ENCODE results near the gene TPRA1.
A peak's percentile ranks its signal among the peaks of the same experiment; 100 is the strongest.

TPRA1 gene

GRCh38 chr3:127588806-127589577 lies 1.5 kb downstream of the TPRA1 start:
- peak; percentile 58 for DNase-seq

GRCh38 chr3:127587876-127588275 lies 2.7 kb downstream of the TPRA1 start:
- no peak for DNase-seq

- DNase-seq = no peak
Observed at GRCh38 chr3:127585813-127586413, 4.6 kb downstream of the TPRA1 start.

GRCh38 chr3:127585163-127585812 lies 5.2 kb downstream of the TPRA1 start:
- no peak for DNase-seq

GRCh38 chr3:127584734-127585133 lies 5.8 kb downstream of the TPRA1 start:
- no peak for DNase-seq

- no peak for DNase-seq
Observed at GRCh38 chr3:127580327-127581060, 10.0 kb downstream of the TPRA1 start.

- DNase-seq = no peak
Observed at GRCh38 chr3:127578802-127579201, 11.7 kb downstream of the TPRA1 start.

GRCh38 chr3:127578168-127578567 lies 12.4 kb downstream of the TPRA1 start:
- DNase-seq = no peak

GRCh38 chr3:127577448-127577847 lies 13.1 kb downstream of the TPRA1 start:
- DNase-seq = no peak

- peak; percentile 78 for DNase-seq
Observed at GRCh38 chr3:127574880-127575878, 15.4 kb downstream of the TPRA1 start.

- no peak for DNase-seq
Observed at GRCh38 chr3:127573912-127574311, 16.6 kb downstream of the TPRA1 start.

- no peak for DNase-seq
Observed at GRCh38 chr3:127573401-127573800, 17.1 kb downstream of the TPRA1 start.

- no peak for DNase-seq
Observed at GRCh38 chr3:127572735-127573134, 17.8 kb downstream of the TPRA1 start.

GRCh38 chr3:127572186-127572585 lies 18.3 kb downstream of the TPRA1 start:
- no peak for DNase-seq

GRCh38 chr3:127570520-127570919 lies 20.0 kb downstream of the TPRA1 start:
- DNase-seq = no peak

- no peak for DNase-seq
Observed at GRCh38 chr3:127569160-127569559, 21.4 kb downstream of the TPRA1 start.

- DNase-seq = no peak
Observed at GRCh38 chr3:127568586-127568985, 21.9 kb downstream of the TPRA1 start.

- DNase-seq = no peak
Observed at GRCh38 chr3:127566833-127567232, 23.7 kb downstream of the TPRA1 start.

- DNase-seq = no peak
Observed at GRCh38 chr3:127565711-127566110, 24.8 kb downstream of the TPRA1 start.

GRCh38 chr3:127560051-127560787 lies 30.3 kb downstream of the TPRA1 start:
- DNase-seq = no peak

- no peak for DNase-seq
Observed at GRCh38 chr3:127556565-127556964, 34.0 kb downstream of the TPRA1 start.

Data from HCEC 1CT (cell line).